Type B pancreatic cell (in vitro differentiated cells): ENCODE results near the gene DGKE. TPM values are rescaled to one million over a fixed set of nuclear protein-coding genes. Genes with fewer than 3 reads are reported as not detected.

ENCODE experiments used
- DNase-seq: peaks from one replicate; pipeline ENCODE4 v3.0.0; 2021; ENCODE audit warnings: mixed read lengths; ENCODE audit not compliant: unreplicated experiment; ENCODE audit errors: extremely low spot score
- H3K27ac Mint-ChIP-seq: 2 replicates; pipeline ENCODE4 v1.8.0; 2021; ENCODE audit warnings: mild to moderate bottlenecking, mixed read lengths
- H3K27me3 Mint-ChIP-seq: 2 replicates; pipeline ENCODE4 v1.8.0; 2021; ENCODE audit warnings: mixed read lengths
- H3K36me3 Mint-ChIP-seq: 2 replicates; pipeline ENCODE4 v1.8.0; 2021; ENCODE audit warnings: mixed read lengths
- H3K4me1 Mint-ChIP-seq: one replicate; pipeline ENCODE4 v1.8.0; 2021; ENCODE audit warnings: mixed read lengths; ENCODE audit not compliant: unreplicated experiment
- H3K4me3 Mint-ChIP-seq: 2 replicates; pipeline ENCODE4 v1.8.0; 2021; ENCODE audit warnings: mild to moderate bottlenecking, mixed read lengths
- H3K9me3 Mint-ChIP-seq: 2 replicates; pipeline ENCODE4 v1.8.0; 2021; ENCODE audit warnings: mixed read lengths
- CTCF ChIP-seq: fragments of 200-600 bp; sonication (generic); conservative IDR thresholded peaks from 2 replicates; pipeline ENCODE4 v1.5.0; 2021; ENCODE audit warnings: antibody characterized with exemption, mild to moderate bottlenecking
- total RNA-seq: library from RNA; stranded (reverse); gene quantifications from 2 replicates; pipeline ENCODE4 v1.2.1, GENCODE V29; 2021; ENCODE audit warnings: low replicate concordance

The DGKE gene
- total RNA-seq, 1 donor from 2014 or later: 6.9 TPM

- no peaks in the 10 kb centered on the region for H3K9me3 Mint-ChIP-seq
- no peaks in the 10 kb centered on the region for H3K36me3 Mint-ChIP-seq
- TF ChIP-seq CTCF: no peak
- peaks cover 23% of the 10 kb centered on the region for H3K27me3 Mint-ChIP-seq
- DNase-seq: no peak
- no peak overlapping the region for H3K4me3 Mint-ChIP-seq
- no peak overlapping the region for H3K27ac Mint-ChIP-seq
- peaks cover 4% of the 10 kb centered on the region for H3K4me1 Mint-ChIP-seq
Measured at GRCh38 chr17:56812901-56813388, 21.0 kb upstream of the DGKE start.

- Mint-ChIP-seq H3K9me3 (no peaks in the 10 kb centered on the region), H3K27ac (no peak overlapping the region), H3K27me3 (peaks cover 26% of the 10 kb centered on the region), H3K4me1 (peaks cover 15% of the 10 kb centered on the region), H3K36me3 (no peaks in the 10 kb centered on the region), H3K4me3 (no peak overlapping the region)
- DNase-seq: no peak
- no peak for TF ChIP-seq CTCF
Measured at GRCh38 chr17:56815711-56816110, 18.2 kb upstream of the DGKE start.

- Mint-ChIP-seq H3K4me3 (no peak overlapping the region), H3K27ac (no peak overlapping the region), H3K9me3 (no peaks in the 10 kb centered on the region), H3K36me3 (no peaks in the 10 kb centered on the region), H3K4me1 (peaks cover 15% of the 10 kb centered on the region), H3K27me3 (peaks cover 26% of the 10 kb centered on the region)
- no peak for TF ChIP-seq CTCF
- DNase-seq: no peak
Measured at GRCh38 chr17:56817066-56817465, 16.9 kb upstream of the DGKE start.

- peaks cover 11% of the 10 kb centered on the region for H3K4me1 Mint-ChIP-seq
- no peaks in the 10 kb centered on the region for H3K9me3 Mint-ChIP-seq
- no peak for TF ChIP-seq CTCF
- H3K36me3 Mint-ChIP-seq: no peaks in the 10 kb centered on the region
- no peak overlapping the region for H3K27ac Mint-ChIP-seq
- DNase-seq: no peak
- no peak overlapping the region for H3K4me3 Mint-ChIP-seq
- H3K27me3 Mint-ChIP-seq: peaks cover 17% of the 10 kb centered on the region
Measured at GRCh38 chr17:56819030-56819429, 14.9 kb upstream of the DGKE start.

- Mint-ChIP-seq H3K4me1 (peaks cover 14% of the 10 kb centered on the region), H3K9me3 (no peaks in the 10 kb centered on the region), H3K36me3 (no peaks in the 10 kb centered on the region), H3K27me3 (peaks cover 13% of the 10 kb centered on the region), H3K4me3 (no peak overlapping the region), H3K27ac (no peak overlapping the region)
- no peak for DNase-seq
- peak; percentile 91 for TF ChIP-seq CTCF
Measured at GRCh38 chr17:56819431-56820145, 14.4 kb upstream of the DGKE start.
